ENCODE data around the gene PLXNB1. TPM values are rescaled to one million over a fixed set of nuclear protein-coding genes. Genes with fewer than 3 reads are reported as not detected.

Gene PLXNB1
- total RNA-seq, 1 donor from 2014 or later = 195 TPM

GRCh38 chr3:48399387-48400172 lies 30.3 kb downstream of the PLXNB1 start:
- H3K4me1 Mint-ChIP-seq (ENCODE audit: low read depth, unreplicated experiment) = peaks cover 3% of the 10 kb centered on the region

GRCh38 chr3:48398701-48399386 lies 31.0 kb downstream of the PLXNB1 start:
- H3K27ac Mint-ChIP-seq (ENCODE audit: unreplicated experiment) = no peak overlapping the region
- DNase-seq = no peak
- no peak overlapping the region for H3K4me3 Mint-ChIP-seq (ENCODE audit: unreplicated experiment)

More at GRCh38 chr3:48399387-48400172, 30.3 kb downstream of the PLXNB1 start:
- TF ChIP-seq CTCF (IDR thresholded peaks at IDR 0.05; ENCODE audit: partially characterized antibody, unreplicated experiment) = no peak
- Mint-ChIP-seq H3K36me3 (ENCODE audit: unreplicated experiment) (no peaks in the 10 kb centered on the region), H3K9me3 (ENCODE audit: unreplicated experiment) (peaks cover 8% of the 10 kb centered on the region), H3K27me3 (ENCODE audit: unreplicated experiment) (peaks cover 4% of the 10 kb centered on the region), H3K4me3 (ENCODE audit: unreplicated experiment) (no peak overlapping the region), H3K27ac (ENCODE audit: unreplicated experiment) (peak overlapping the region; percentile 52)
- no peak for DNase-seq

DNA sequence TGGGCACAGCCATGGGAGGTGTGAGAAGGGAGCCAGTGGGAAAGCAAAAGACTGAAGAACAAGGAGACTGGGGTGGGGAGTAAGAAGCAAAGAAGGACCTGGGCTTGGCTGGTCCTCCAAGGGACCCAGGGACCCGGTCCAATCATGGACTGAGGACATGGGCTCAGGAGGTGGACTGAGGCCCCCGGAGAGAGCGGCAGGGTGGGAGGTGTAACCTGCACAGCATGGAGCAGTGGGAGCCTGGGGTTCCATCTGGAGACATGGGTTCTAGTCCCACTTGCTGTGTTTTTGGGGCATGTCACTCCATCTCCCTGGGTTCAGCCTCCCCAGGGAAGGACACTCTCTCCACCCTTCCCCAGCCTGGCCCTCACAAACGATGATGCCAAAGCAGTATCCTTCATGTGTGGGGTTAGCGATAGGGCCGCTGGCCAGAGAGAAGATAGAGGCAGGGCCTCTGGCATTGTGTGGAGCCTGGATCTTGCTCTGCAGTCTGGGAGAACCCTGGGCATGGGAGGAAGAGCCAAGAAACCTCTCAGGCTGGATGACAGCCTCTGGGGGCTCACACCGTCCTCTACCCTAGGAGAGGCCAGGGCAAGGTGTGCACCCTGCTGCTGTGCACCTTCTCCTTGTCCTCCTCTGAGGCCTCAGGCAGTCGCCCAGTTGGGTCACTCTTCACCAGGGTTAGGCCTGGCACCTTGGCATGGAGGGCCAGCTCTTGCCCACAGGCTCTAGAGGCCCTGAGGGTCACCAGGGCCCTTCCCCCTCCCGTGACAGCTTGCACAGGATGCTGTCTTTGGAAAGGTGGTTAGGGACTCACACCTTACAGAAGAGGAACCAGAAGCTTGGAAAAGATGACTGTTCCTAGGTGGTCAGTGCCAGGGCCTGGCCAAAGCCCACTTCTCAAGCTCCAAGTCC lies 31.9 kb downstream of the PLXNB1 start:
- Mint-ChIP-seq H3K36me3 (ENCODE audit: unreplicated experiment) (no peaks in the 10 kb centered on the region), H3K4me3 (ENCODE audit: unreplicated experiment) (no peak overlapping the region), H3K9me3 (ENCODE audit: unreplicated experiment) (peaks cover 6% of the 10 kb centered on the region), H3K27ac (ENCODE audit: unreplicated experiment) (no peak overlapping the region), H3K27me3 (ENCODE audit: unreplicated experiment) (peaks cover 6% of the 10 kb centered on the region), H3K4me1 (ENCODE audit: low read depth, unreplicated experiment) (peaks cover 3% of the 10 kb centered on the region)
- no peak for TF ChIP-seq CTCF (IDR thresholded peaks at IDR 0.05; ENCODE audit: partially characterized antibody, unreplicated experiment)
- DNase-seq = no peak

More at GRCh38 chr3:48398701-48399386, 31.0 kb downstream of the PLXNB1 start:
- H3K4me1 Mint-ChIP-seq (ENCODE audit: low read depth, unreplicated experiment) = peaks cover 3% of the 10 kb centered on the region
- no peak for TF ChIP-seq CTCF (IDR thresholded peaks at IDR 0.05; ENCODE audit: partially characterized antibody, unreplicated experiment)
- no peaks in the 10 kb centered on the region for H3K36me3 Mint-ChIP-seq (ENCODE audit: unreplicated experiment)
- peaks cover 4% of the 10 kb centered on the region for H3K27me3 Mint-ChIP-seq (ENCODE audit: unreplicated experiment)
- H3K9me3 Mint-ChIP-seq (ENCODE audit: unreplicated experiment) = peaks cover 6% of the 10 kb centered on the region

DNA sequence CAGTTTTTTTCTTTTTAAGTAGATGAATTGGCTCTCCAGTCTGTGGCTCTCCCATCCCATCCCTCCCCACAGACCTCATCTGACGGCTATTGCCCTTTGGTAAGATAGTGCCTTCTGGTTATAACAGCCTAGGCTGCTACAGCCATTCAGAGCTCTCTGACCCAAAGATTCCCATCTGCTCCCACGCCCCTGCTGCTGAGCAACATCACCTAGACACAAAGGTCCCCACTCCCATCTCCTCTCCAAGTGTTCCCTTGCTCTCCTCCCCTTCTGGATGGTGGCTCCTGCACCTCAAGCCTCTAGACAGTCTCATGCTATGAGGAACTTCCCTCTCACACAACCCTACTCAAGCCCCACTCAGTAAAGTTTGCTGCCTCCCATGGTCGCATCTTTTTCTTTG lies 34.2 kb downstream of the PLXNB1 start:
- H3K27ac Mint-ChIP-seq (ENCODE audit: unreplicated experiment) = no peak overlapping the region
- DNase-seq = no peak
- no peaks in the 10 kb centered on the region for H3K36me3 Mint-ChIP-seq (ENCODE audit: unreplicated experiment)
- TF ChIP-seq CTCF (IDR thresholded peaks at IDR 0.05; ENCODE audit: partially characterized antibody, unreplicated experiment) = no peak
- H3K4me3 Mint-ChIP-seq (ENCODE audit: unreplicated experiment) = no peak overlapping the region
- H3K9me3 Mint-ChIP-seq (ENCODE audit: unreplicated experiment) = peaks cover 5% of the 10 kb centered on the region
- H3K4me1 Mint-ChIP-seq (ENCODE audit: low read depth, unreplicated experiment) = peaks cover 3% of the 10 kb centered on the region
- peaks cover 9% of the 10 kb centered on the region for H3K27me3 Mint-ChIP-seq (ENCODE audit: unreplicated experiment)

Measured in glutamatergic neuron (in vitro differentiated cells).